CD4-positive, alpha-beta T cell treated with Interleukin-17A for 1 hour (primary cell): ENCODE measurements around the gene NCAM1.
A peak's percentile ranks its signal among the peaks of the same experiment; 100 is the strongest.

Source experiments
- DNase-seq: peaks from one replicate; pipeline ENCODE4 v3.0.0-alpha.2; 2020

The NCAM1 gene

DNA sequence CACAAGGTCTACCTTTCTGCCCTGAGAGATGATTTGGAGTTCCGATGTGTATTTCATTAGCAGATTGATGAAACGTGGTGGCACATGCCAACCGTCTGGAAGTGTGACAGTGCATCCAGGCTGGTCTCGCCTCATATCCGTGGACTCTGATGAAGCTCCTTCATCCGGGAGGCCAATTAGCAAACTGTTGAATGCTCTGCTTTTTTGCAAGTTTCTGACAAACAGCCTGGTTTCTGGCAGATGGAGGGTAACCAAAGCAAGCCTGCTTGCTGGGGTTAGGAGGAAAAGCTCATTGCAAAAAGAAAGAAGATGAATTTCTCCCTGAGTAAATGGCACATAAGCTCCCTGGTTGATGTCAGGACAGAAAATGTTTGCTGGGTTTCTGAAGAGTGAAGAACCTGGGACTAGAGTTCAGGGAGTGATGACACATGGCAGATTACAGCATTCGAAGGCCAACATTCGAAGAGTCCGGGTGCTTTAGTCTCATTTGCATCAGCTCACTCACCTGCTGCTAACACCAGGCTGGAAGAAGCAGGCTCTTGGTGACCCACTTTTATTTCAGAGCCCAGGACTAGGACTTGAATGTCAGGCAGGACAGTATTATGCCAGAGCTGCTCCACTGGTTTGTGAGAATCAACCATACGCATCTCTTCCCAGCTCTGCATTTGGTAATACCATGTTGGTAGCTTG lies 217.3 kb downstream of the NCAM1 start:
- DNase-seq = no peak

DNA sequence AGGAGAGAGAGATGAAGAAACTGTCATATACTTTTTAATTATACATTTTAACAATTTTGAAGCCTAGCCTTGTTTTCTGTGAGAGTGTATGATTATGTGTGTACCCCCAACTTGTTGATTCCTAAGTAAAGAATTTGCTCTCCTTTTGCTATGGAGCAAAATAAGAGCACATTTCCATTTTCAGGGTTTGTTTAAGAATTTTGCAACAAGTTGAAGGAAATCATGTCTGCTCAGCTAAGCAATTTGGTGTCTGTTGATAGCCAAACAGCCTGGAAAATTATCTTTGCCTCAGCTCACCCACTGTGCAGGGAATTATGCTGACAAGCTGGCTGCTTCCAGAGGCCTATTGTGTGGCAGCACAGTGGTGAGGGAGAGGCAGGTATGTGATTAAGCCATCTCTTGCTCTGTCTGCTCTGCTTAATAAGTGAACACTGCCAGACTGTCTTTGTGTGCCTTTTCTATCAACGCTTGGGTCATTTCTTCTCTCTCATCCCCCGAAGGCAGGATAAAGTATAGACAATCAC lies 218.0 kb downstream of the NCAM1 start:
- no peak for DNase-seq

DNA sequence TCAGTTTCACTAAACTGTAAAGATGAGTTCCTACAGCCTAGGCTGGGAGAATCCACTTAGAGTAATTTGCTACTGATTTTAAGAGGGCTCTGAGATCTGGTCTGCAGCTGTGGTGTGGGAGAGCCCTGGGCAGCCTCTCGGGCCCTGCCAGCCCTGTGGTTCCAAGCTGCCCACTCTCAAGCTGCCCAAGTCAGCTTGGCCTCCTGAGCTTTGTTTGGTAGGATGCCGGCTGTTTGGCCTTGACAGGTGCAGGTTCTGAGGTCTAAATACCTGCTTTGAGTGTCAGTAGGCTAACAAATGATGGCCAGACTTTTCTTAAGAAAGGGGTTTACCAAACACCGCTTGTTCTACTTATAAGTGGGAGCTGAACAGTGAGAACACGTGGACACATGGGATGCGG lies 219.9 kb downstream of the NCAM1 start:
- no peak for DNase-seq

DNA sequence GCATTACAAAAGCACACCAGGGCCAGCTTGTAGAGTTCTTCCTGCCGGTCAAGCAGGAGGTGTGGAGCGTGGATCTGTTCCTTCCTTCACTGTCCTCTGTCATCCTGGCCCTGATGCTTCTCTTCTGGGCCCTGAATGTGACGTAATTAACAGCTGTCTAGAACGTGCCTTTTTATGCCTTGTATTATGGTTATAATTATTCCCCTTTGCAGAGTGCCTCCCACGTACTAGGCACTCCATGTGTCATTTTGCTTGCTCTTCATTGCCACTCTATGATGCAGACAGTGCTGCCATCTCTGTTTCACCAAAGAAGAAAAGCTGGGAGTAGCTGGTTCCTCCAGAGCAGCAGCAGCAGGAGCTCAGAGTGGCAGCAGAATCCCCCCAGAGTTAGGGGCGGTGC lies 221.1 kb downstream of the NCAM1 start:
- DNase-seq = no peak

DNA sequence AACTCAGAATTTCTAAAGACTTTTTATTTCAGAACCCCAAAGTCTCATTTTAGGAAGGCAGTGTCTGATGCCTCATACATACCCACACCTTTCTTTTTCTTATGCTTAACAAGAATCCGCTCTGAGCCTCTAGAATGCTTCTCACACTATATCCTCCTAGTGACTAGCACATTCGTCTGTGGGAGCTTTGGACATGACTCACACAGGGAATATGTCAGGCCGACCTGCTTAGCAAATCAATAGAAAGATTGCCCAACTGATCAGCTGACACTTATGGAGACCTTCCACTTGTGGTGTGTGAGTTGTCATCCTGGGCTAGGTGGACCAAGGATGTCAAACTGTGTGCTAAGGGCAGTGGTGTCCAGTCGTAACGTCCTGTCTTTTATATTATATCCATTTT lies 223.3 kb downstream of the NCAM1 start:
- no peak for DNase-seq

DNA sequence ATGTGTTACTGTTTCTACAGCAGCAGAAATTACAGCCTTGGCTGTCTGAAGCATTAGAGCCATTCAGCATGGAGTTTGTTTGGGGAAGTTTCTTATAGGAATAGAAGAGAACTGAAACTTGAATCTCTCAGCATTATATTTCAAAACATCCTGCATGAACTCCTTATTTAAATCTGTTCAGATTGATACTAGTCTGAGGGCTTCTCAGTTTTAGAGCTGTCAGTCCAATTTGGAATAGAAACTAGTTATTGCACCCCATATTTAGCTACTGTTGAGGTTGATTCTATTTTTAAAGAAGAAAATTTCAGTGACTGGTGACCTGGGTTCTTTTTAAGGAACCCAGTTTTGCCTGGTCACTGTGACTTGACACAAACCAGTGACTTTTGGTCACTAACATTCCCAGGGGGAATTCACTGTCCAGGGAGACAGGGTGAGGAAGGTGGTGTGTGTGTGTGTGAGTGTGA lies 227.2 kb downstream of the NCAM1 start:
- peak; percentile 4 for DNase-seq

DNA sequence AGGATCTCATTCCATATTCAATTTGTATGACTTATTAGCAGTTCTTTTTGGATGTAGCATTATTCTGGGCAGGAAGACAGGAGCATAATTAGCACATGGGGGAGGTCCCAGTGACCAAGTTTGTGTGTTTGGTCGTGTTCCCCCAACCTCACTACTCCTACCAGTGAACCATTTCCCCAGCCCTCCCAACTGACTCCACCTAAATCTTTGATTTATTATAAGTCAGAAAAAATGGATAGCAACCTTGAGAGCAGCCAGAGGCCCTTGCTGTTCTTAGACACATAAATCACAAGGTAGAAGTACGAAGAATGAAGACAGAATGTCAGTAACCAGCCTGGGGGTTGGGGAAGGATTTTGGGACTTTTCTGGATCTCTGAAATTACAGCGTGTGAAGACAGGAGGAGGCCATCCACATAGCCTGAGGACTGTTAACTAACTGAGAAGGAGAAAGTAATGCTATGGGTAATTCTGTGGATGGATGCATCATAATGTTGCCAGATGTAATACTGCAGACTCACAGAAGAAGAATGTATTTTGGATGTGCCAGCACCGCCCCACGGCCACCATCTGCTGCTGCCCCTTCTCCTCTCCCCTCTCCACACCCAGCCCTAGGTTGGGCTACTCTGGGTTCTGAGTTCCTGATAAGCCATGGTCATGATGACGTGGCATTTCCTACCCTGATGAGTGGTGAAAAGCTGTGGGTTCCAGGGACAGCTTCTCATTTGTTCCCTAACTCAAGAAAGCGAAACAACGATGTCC lies 228.9 kb downstream of the NCAM1 start:
- no peak for DNase-seq

DNA sequence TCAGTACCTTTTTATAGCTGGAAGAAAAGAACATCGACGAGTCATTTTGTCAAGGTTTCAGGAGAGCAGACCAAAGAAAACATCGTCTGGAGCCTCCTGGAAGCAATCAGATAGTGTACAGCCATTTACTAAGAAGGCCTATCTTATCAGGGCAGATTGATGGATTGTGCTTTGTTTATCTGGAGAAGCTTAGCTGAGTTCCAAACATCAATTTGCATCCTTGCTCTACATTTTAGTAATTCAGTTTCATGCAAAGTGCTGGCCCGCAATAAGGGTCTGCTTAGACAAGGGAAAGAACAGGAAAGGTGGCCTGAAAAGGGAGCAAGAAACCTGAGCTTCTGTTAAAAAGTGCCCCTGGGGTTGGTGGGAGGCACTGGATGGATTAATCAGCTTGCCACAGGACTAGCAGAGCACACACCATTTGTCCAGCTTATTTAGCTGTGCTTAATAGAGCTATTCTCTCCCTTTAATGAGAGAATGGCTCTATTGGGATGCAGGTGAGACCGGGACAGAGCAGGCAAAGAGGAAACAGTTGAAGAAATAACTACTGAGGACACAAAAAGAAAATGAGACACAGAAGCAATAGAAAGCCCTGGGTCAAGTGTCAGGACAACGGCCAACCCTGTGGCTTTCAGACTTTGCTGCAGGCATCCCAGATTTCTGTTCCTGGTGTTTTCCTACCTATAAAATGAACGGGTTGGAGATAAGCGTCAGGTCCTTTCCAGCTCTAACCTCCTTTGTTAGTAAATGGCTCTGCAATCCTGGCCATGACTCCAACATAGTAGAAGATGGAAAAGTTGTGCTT lies 231.1 kb downstream of the NCAM1 start:
- no peak for DNase-seq

DNA sequence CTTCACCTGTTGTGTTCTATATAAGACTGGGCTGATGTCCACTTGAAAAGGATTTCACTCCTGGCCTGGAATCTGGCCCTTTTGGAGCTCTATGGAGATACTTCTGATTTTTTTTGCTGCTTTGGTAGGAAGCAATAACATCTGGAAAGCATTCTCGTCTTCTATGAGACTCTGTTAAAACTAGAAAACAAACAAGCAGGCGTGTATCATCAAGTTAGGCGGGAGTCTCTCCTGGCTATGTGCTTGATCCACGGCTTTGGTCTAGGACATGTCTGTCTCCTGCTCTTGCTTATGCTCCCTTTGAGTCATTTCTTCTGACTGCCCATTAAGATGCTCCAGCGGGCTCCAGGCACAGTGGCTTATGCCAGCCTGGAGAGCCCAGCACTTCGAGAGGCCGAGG lies 231.8 kb downstream of the NCAM1 start:
- no peak for DNase-seq

DNA sequence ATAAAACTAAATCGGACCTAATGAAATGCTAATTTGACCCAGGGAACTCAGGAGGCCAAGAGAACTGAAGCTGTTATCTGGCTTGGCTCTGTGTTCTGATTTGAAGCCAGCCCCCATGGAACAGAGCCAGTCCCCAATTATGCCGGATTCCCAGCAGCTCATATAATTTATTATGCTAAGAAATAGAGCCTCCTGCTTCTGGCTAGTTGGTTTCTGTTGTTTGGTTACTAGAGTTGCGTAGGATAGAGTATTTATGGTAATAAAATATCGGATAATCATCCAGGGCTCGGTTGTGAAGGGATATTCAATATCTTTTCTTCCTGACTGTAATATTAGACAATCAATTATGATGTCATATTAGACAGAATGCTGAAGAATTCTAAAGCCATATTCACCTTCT lies 232.7 kb downstream of the NCAM1 start:
- no peak for DNase-seq

DNA sequence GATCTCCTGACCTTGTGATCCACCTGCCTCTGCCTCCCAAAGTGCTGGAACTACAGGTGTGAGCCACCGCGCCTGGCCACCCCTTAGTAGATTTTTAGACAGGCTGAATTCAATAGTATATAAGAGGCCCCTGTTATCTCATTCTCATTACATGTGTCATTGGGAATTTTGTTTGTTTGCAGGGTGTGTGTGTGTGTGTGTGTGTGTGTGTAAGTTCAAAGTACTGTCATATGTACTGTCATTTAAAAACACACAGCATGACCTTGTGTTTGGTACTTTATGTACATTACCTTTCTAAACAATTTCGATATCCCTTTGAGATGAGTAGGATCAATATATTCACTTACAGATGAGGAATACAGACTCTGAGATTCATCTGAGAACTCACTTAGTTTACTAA lies 234.5 kb downstream of the NCAM1 start:
- no peak for DNase-seq

DNA sequence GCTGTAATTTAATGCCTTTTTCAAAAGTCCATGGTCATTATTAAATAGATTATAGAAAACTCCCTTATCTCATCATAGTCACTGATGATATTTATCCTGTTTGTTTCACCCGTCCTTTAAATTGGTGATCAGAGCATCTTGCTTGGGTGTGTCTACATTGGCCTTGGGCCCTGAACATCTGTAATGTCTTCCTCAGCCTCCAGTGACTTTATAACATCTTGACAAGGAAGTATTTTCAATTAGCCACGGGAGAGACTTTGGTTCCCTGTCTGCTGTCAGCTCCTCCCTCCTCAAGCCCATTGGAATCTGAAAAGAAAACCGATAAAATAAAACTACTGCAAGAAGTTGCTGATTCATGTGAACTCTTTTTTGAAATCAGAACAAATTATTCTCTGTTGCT lies 236.2 kb downstream of the NCAM1 start:
- no peak for DNase-seq

DNA sequence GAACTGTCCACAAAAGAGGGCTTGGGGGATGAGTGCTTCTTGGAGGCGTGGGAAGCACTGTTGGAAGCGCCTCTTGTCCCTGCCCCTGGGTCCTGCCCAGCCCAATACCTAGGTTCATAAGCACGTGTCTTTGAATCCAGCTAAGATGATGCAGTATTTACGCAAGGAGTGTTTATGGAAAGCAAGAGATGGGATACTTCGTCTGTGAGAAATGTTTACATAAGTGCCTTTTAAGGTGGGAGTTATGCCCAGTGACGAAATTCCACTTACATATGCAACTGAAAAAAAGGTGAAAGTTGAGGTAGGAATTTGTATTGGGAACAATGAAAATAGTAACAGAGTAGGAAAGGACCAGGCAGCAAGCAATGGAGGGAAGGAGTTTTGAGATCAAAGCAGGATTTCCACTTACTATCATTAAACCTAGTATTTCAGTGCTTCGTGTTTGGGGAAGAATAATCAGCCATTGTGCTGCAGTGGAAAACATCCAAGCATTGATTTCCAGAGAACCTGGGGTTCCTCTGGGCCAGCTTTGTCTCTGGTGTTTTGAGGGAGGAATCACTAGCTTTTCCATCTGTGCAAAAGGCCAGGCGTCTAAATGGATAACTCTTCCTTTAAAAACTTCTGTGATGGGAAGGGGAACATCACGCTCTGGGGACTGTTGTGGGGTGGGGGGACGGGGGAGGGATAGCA lies 237.9 kb downstream of the NCAM1 start:
- no peak for DNase-seq

DNA sequence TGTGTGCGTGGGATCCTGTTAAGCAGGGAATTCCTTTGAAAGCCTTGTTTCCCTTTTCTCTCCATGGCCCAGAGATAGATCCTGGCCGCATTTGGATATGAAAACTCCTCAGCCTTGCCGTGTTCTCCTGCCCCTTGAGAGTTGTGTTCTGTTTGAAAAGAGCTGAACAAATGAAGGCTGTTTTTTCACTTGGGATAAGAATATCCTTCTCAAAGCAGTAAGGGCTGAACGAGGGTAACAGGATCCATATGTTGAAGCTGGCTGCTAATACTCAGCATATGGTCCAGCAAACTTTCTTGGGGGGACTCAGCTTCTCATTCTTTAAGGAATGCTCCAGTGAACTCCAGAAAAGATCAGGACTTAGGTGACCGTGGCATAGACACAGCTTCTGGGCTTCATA lies 238.6 kb downstream of the NCAM1 start:
- DNase-seq = no peak

DNA sequence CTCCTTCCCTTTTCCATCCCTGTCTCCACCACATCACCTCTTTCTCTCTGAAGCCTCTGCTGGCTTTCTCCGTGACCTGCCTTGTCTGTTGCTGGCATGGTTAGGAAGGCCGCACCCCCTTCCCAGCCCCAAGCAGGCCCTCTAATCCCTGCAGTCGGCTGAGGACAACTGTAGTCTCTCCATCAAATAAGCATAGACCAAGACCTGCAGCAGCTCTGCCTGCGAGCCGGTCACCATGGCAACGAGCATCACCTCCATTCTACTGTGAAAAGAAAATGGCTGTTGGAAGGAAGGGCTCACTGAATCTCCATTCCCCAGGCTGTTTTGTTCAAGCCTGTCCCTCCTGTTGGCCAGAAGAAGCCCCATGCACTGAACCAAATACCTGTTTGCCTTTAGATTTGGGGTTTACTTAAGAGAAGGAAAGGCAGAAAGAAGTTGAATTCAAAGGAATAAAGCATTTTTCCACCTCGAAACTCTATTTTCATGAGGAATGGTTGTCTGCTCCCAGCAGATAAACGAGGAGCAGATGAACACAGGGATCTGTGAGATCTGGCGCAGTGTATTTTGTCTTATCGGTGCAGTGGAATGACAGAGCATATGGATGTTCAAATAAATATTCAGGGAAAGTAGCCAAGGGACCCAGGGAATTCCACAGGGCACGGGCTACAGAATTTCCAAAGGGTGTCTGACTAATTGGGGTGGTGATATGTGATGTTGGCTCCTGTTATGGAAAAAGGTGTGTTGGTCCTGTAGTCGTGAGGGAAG lies 240.0 kb downstream of the NCAM1 start:
- no peak for DNase-seq

DNA sequence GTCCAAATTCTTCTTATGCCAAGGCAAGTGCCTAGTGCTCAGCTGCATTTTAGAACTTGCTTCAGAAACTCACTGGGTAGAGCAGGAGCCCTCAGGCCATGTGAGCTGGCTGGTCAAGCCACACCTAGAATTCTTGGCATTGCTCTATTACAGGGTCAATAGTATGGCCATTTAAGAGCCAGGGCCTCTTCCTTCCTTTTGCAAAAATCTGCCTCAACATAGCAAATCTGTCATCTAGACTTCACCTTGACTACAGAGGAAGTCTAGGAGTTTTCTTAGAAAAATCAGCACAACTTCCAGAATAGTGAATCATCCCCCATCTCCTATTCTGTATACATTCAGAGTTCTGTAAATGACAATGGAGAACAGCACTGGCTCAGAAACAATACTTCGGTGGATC lies 241.2 kb downstream of the NCAM1 start:
- no peak for DNase-seq

DNA sequence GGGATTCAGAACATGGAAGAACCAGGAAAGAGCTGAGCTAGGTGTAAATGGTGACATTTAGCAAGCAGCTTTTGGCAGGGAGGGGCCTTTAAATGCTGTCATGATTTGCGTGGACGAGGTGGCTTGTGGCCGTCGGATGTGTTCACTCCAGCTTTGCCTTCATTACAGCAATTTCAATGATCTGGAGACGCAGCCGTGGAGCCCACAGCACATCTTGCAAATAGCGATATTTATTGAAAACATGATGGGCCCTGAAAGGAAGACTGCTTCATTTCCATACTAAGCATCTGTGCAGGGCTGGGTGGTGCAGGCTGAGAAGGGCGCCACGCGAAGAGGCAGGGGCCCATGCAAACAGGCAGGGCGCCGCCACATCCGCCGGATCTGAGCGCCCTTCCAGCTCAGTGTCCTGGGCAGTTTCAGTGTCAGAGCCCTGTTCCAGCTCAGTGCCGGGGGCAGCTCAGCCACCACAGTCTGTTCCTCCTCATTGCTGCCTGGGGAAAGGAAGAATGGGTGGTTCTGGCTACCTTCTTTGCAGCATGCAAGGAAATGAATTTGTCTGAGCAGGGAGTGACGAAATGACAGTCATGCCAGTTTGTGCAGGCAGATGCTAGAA lies 242.0 kb downstream of the NCAM1 start:
- no peak for DNase-seq

DNA sequence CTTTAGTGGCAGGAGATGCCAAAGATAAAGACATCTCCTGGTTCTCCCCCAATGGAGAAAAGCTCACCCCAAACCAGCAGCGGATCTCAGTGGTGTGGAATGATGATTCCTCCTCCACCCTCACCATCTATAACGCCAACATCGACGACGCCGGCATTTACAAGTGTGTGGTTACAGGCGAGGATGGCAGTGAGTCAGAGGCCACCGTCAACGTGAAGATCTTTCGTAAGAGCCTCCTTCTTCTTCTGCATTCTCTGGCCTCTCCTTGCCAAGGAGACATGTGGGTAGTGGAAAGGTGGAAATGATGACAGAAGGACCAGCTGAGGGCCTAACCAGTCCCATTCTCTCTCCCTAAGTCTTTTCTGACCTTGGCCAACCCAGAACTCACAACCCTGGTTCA lies 243.1 kb downstream of the NCAM1 start:
- DNase-seq = no peak

DNA sequence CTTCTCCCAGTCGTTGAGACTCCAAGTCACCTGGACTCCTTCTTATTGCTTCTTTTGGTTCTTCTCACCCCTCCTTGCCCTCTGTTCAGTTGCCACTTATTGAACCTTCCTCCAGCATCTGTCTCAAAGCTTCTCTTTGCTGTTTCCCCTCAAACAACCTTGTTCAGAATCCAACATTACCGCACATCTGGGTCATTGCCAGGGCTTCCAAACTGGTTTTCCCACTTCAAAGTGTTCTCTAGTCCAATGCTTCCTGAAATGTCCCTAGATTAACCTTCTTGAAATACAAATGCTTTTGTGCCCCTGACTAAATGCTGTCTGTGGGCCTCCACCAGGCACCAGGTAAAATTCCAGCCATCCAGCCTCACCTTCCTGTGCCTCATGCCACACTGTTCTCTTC lies 252.3 kb downstream of the NCAM1 start:
- no peak for DNase-seq

DNA sequence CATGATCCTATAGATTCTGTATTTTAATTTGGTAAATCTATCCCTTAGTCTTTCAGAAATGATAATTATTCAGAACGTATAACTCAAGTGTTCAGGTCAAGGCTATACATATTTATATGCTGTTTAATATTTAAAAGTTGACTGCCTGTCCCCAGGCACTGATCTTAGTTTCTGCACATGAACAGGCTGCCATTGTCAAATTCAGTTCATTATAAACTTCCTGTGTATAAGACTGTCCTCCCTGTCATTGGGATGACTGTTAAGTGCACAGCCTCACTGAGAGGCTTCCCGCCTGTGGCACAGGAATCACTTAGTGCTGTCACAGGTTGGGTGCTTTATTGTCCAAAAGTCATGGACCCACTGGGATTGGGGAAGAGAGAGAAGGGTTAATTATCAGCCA lies 261.0 kb downstream of the NCAM1 start:
- no peak for DNase-seq

DNA sequence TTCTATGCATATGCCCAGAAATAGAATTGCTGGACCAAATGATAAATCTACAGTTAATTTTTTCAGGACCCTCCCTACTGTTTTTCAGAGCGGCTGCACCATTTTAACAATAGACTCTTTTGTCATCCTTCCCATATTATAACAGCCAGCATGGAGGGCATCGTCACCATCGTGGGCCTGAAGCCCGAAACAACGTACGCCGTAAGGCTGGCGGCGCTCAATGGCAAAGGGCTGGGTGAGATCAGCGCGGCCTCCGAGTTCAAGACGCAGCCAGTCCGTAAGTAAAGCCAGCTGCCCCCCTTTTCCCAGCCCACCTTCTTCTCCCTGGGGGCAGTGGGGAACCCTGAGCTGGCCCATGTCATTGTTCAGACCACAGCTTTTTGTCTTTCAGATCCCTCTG lies 273.7 kb downstream of the NCAM1 start:
- DNase-seq = no peak

DNA sequence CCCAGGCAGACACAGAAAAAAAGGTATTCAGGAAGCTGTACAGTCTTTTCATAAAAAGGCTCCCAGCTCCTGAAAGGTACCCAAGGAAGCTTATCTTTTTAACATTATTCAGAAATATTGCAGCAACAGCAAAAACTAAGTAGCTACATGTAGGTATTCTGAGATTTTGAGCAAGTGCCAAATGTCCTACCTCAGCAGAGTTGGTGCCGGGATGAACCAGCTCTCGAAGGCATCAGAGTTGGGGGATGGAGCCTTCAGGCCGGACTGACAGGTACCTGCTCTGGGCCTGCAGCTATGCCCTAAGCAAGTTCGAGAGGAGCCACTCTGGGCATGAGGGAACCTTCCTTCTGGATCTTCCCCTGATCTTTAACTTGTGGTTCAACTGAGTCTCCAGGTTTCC lies 276.0 kb downstream of the NCAM1 start:
- no peak for DNase-seq
